Lower lobe of right lung (tissue), 2 donors: ENCODE measurements around the gene OST4. TPM values are rescaled to one million over a fixed set of nuclear protein-coding genes. Genes with fewer than 3 reads are reported as not detected.

Experiments used
- ATAC-seq, 2 donors: fragments of 200-7000 bp; cut with Tn5 transposase; one replicate each; pipeline ENCODE4 v1.9.1; 2020 to 2022; ENCODE audit warnings: mild to moderate bottlenecking in 2 of 2, moderate library complexity in 2 of 2
- DNase-seq: peaks from one replicate; pipeline ENCODE4 v3.0.0-alpha.2; 2020
- H3K27ac ChIP-seq: fragments of 200-600 bp; one replicate; pipeline ENCODE4 v1.8.0; 2022
- H3K27me3 ChIP-seq: fragments of 200-600 bp; one replicate; pipeline ENCODE4 v1.8.0; 2022; ENCODE audit warnings: low read depth
- H3K36me3 ChIP-seq: fragments of 200-600 bp; one replicate; pipeline ENCODE4 v1.8.0; 2022; ENCODE audit warnings: mild to moderate bottlenecking
- H3K4me1 ChIP-seq: fragments of 200-600 bp; one replicate; pipeline ENCODE4 v1.8.0; 2022
- H3K4me3 ChIP-seq: fragments of 200-600 bp; one replicate; pipeline ENCODE4 v1.8.0; 2022; ENCODE audit warnings: mild to moderate bottlenecking
- H3K9me3 ChIP-seq: fragments of 200-600 bp; one replicate; pipeline ENCODE4 v1.8.0; 2022
- CTCF ChIP-seq: fragments of 200-600 bp; IDR thresholded peaks from one replicate; pipeline ENCODE4 v1.8.0; 2022; ENCODE audit warnings: antibody characterized with exemption, mild to moderate bottlenecking
- intact Hi-C: fragments of 100-400 bp; cut with DNase I; formaldehyde crosslinking; loops from one replicate; pipeline ENCODE4 v1.11.0; 2022
- total RNA-seq: library from RNA; stranded (reverse); fragmentation: NEBNext Ultra II Directional; extraction: Animal tissue kit (Norgen Biotek cat#: 25700); gene quantifications from one replicate; pipeline ENCODE4 v1.2.1, GENCODE V29; 2021
- donor health status: DM: no; HTN: yes; CAD: no; lungs with severe emphysema.

Gene OST4
- total RNA-seq, 1 donor from 2014 or later, result 243 TPM

- Histone ChIP-seq H3K27ac (no peak overlapping the region), H3K9me3 (no peaks in the 10 kb centered on the region), H3K4me3 (no peak overlapping the region), H3K4me1 (no peaks in the 10 kb centered on the region), H3K27me3 (no peaks in the 10 kb centered on the region), H3K36me3 (peaks cover 45% of the 10 kb centered on the region)
- DNase-seq (no peak), ATAC-seq (no peak)
- intact Hi-C loops, result no loop called here
- TF ChIP-seq CTCF, result no peak
These were observed 28.3 kb downstream of the OST4 start for GRCh38 chr2:27042985-27043634.

GRCh38 chr2:27042159-27042661 is 29.2 kb downstream of the OST4 start:
- Histone ChIP-seq H3K27ac (no peak overlapping the region), H3K36me3 (peaks cover 54% of the 10 kb centered on the region), H3K4me3 (no peak overlapping the region), H3K9me3 (no peaks in the 10 kb centered on the region), H3K27me3 (no peaks in the 10 kb centered on the region), H3K4me1 (no peaks in the 10 kb centered on the region)
- ATAC-seq (no peak), DNase-seq (no peak)
- no peak for TF ChIP-seq CTCF
- intact Hi-C loops, result no loop called here

GRCh38 chr2:27041752-27042151 is 29.7 kb downstream of the OST4 start:
- H3K9me3 ChIP-seq, result no peaks in the 10 kb centered on the region
- no peak for DNase-seq
- TF ChIP-seq CTCF, result no peak
- no peak overlapping the region for H3K4me3 ChIP-seq
- no peak overlapping the region for H3K27ac ChIP-seq
- intact Hi-C loops, result no loop called here
- peaks cover 58% of the 10 kb centered on the region for H3K36me3 ChIP-seq
- no peaks in the 10 kb centered on the region for H3K27me3 ChIP-seq
- ATAC-seq, result no peak
- no peaks in the 10 kb centered on the region for H3K4me1 ChIP-seq

- no peak for DNase-seq
- Histone ChIP-seq H3K27ac (no peak overlapping the region), H3K9me3 (no peaks in the 10 kb centered on the region), H3K27me3 (no peaks in the 10 kb centered on the region), H3K36me3 (peaks cover 73% of the 10 kb centered on the region), H3K4me1 (no peaks in the 10 kb centered on the region), H3K4me3 (no peak overlapping the region)
- intact Hi-C loops, result no loop called here
- no peak for ATAC-seq
- TF ChIP-seq CTCF, result no peak
These were observed 31.2 kb downstream of the OST4 start for GRCh38 chr2:27040282-27040681.

- H3K36me3 ChIP-seq, result peaks cover 77% of the 10 kb centered on the region
- H3K27me3 ChIP-seq, result no peaks in the 10 kb centered on the region
- no peak for DNase-seq
- no peak overlapping the region for H3K27ac ChIP-seq
- no peaks in the 10 kb centered on the region for H3K9me3 ChIP-seq
- intact Hi-C loops, result no loop called here
- no peak for ATAC-seq
- peaks cover under 1% of the 10 kb centered on the region for H3K4me1 ChIP-seq
- TF ChIP-seq CTCF, result no peak
- H3K4me3 ChIP-seq, result no peak overlapping the region
These were observed 31.6 kb downstream of the OST4 start for GRCh38 chr2:27039871-27040270.
